Skin of body (tissue), 2 donors: ENCODE measurements around the gene DLEC1. TPM values are rescaled to one million over a fixed set of nuclear protein-coding genes. Genes with fewer than 3 reads are reported as not detected.
A peak's percentile ranks its signal among the peaks of the same experiment; 100 is the strongest.
"Not testable (repeated sequence)": the region's sequence is repeated elsewhere in the genome, so short reads cannot be mapped to it uniquely, and the experiment has no call there.

ENCODE experiments used
- DNase-seq: peaks from one replicate; lab custom pipeline; 2025; lab: John Stamatoyannopoulos, UW
- total RNA-seq: library from RNA; depleted of rRNA; stranded (reverse); fragments of >200 nt; gene quantifications from one replicate; pipeline ENCODE4 v1.2.3, GENCODE V29; 2014

DLEC1 gene
- total RNA-seq, 1 donor from 2014 or later = 0.49 TPM

GRCh38 chr3:38036286-38036685 is 2.7 kb upstream of the DLEC1 start:
- no peak for DNase-seq

GRCh38 chr3:38036906-38037305 is 2.1 kb upstream of the DLEC1 start:
- no peak for DNase-seq

DNA sequence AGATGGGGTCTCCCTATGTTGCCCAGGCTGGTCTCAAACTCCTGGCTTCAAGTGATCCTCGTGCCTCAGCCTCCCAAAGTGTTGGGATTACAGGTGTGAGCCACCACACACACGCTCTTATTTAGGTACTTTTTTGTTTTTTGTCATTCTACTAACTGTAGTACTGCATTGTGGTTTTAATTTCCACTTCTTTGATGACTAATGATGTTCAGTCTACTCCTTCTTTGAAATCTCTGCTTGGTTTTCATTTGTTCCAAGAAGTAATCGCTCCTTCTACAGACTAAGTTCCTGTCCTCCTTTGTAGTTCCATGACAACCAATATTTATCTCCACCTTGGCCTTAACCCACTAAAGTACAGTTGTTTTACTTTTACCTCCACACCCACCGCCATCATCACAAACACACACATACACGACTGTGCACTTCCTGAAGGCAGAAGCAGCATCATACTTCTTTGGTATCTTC is 529 bp upstream of the DLEC1 start:
- DNase-seq = no peak

- DNase-seq = no peak
These were observed 872 bp downstream of the DLEC1 start for GRCh38 chr3:38039899-38040261.

- no peak for DNase-seq
These were observed 1.4 kb downstream of the DLEC1 start for GRCh38 chr3:38040401-38040800.

GRCh38 chr3:38043486-38043885 is 4.5 kb downstream of the DLEC1 start:
- no peak for DNase-seq

DNA sequence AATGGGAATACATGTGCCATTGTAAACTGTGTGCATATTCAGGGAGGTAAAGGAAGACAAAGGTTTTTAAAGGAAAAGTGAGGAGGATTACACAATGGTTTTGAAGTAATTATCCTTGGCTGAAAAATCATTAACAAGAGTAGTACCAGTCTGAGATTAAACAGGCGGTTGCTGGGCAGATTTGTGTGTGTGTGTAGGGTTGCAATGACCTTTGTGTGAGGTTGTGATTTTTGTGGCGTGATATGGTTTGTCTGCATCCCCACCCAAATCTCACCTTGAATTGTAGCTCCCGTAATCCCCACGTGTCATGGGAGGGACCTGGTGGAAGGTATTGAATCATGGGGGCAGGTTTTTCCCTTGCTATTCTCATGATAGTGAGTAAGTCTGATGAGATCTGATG is 7.0 kb downstream of the DLEC1 start:
- DNase-seq = no peak

GRCh38 chr3:38046821-38047220 is 7.8 kb downstream of the DLEC1 start:
- no peak for DNase-seq

- DNase-seq = no peak
These were observed 8.9 kb downstream of the DLEC1 start for GRCh38 chr3:38047896-38048295.

DNA sequence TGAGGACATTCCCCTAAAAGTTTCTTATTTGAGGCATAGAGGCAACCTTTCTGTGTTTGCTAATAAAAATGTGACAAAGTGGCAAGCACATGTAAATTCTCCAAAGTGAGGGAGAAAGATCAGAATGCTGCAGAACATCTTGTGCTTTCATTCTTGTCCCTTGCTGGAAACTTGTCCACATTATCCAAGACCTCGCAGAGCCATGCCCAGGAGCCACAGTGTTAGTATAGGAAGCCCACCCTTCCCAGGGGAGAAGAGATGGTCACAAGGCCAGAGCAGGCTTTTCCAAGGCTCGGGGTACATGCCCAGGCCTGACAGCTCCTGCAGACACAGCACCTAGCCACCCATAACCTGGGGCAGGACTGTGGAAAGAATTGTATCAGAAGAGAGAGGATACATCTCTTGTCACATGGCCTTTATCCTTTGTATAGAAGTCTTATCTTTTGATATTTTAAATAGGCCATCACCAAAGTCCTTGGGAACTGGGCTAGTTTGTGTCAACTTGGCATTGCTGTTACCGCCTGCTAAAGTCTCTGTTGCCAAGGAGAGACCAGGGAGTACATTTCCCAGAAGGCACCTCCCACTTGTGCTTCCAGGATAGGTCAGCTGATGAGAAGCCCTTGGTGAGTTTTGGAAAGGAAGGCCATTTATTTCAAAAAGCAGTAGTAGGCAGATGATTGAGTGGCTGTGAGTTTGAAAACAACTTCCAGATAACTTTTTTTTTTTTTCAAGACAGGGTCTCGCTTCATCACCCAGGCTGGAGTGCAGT is 10.5 kb downstream of the DLEC1 start:
- DNase-seq = no peak

- no peak for DNase-seq
These were observed 12.1 kb downstream of the DLEC1 start for GRCh38 chr3:38051131-38051530.

DNA sequence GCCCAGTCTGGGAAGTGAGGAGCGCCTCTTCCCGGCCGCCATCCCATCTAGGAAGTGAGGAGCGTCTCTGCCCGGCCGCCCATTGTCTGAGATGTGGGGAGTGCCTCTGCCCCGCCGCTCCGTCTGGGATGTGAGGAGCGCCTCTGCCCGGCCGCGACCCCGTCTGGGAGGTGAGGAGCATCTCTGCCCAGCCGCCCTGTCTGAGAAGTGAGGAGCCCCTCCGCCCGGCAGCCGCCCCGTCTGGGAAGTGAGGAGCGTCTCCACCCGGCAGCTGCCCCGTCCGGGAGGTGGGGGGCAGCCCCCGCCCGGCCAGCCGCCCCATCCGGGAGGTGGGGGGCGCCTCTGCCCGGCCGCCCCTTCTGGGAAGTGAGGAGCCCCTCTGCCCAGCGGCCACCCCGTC is 14.3 kb downstream of the DLEC1 start:
- DNase-seq = not testable (repeated sequence)

GRCh38 chr3:38053813-38054498 is 14.9 kb downstream of the DLEC1 start:
- DNase-seq = peak; percentile 47

- DNase-seq = no peak
These were observed 15.5 kb downstream of the DLEC1 start for GRCh38 chr3:38054499-38055001.

GRCh38 chr3:38059148-38059547 is 20.1 kb downstream of the DLEC1 start:
- DNase-seq = no peak

DNA sequence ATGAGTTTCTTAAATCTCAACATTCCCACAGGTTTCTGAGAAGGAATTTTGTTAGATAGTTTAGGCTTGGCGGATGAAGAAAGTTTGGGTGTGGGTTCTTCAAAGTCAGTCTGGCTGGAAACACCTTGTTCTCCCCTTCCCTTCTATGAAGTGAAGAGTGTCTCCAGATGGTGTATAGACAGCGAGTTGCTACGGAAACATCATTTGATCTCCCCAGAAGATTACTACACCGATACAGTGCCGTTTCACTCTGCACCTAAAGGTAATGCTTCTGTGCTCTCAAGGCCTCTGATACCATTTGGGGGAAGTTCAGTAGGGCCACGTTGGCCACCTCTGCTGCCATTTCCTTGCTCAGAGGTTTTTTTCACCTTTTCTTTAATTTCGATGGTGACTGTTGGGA is 20.6 kb downstream of the DLEC1 start:
- DNase-seq = no peak

GRCh38 chr3:38062809-38063208 is 23.8 kb downstream of the DLEC1 start:
- no peak for DNase-seq

DNA sequence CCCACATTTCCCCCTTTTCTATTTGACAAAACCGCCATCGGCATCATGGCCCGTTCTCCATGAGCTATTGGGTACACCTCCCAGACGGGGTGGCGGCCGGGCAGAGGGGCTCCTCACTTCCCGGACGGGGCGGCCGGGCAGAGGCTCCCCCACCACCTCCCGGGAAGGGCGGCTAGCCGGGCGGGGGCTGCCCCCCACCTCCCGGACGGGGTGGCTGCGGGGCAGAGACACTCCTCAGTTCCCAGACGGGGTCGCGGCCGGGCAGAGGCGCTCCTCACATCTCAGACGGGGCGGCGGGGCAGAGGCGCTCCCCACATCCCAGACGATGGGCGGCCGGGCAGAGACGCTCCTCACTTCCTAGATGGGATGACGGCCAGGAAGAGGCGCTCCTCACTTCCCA is 25.4 kb downstream of the DLEC1 start:
- DNase-seq = not testable (repeated sequence)

- DNase-seq = no peak
These were observed 28.7 kb downstream of the DLEC1 start for GRCh38 chr3:38067508-38068233.

DNA sequence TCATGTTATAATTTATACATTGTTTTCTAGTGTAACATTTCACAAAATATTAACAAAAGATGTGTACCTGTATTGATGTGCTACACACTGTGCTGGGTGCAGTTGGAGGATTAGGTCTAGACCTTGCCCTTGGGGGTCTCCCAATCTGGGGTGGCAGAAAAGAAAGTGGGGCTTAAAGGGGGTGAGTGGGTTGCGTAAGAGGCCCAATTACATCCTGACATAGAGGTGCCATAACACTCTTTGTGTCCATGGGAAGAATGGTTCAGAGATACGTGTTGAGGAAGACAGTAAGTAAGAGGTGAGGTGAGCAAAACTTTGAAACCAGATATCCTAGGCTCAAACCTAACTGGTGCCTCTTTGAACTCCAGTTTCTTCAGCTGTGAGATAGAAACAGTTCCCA is 31.0 kb downstream of the DLEC1 start:
- no peak for DNase-seq

- not testable (repeated sequence) for DNase-seq
These were observed 38.1 kb downstream of the DLEC1 start for GRCh38 chr3:38077073-38077472.

GRCh38 chr3:38082296-38082695 is 43.3 kb downstream of the DLEC1 start:
- not testable (repeated sequence) for DNase-seq
